Smooth muscle cell of the brain vasculature (primary cell): ENCODE data around the gene OR14I1.
"Not testable (repeated sequence)": the region's sequence is repeated elsewhere in the genome, so short reads cannot be mapped to it uniquely, and the experiment has no call there.

Experiments
- DNase-seq: peaks from one replicate; pipeline ENCODE4 v3.0.0-alpha.2; 2012; ENCODE audit warnings: low read depth, low spot score

The OR14I1 gene

DNA sequence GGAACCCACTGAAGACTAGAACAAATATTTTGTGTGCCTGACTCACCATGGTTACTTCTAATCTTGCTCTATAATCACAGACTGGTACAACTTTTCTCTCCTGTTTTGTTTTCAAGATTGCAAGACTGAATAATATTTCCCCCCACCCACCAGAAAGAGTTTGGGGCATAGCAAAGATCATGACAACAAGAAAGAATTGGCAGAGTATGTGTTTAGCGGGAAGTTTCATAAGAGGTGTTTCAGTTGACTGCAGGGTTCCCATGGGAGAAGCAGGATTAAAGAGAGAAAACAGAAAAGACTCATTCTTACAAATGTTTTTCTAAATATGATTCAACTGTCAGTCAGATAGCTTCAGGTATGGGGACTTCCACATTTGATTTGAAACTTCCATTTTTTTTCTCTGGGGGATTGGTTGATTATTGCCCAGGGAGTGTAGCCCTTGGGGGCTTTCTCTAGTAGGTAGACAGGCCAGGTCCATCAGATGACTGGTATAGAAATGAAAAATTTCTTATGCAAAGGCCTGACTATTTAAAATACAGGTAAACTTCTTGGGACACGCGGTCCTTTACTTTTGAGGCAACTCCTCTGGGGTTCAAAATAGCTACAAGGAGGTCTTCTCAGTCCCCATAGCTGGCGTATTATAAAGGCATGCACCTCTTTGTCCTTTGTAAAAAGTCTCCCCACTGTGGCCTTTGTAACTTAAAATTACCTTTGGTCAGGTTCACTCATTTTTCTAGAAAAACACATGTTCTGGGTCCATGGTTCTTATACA, 13.9 kb downstream of the OR14I1 start:
- no peak for DNase-seq

DNA sequence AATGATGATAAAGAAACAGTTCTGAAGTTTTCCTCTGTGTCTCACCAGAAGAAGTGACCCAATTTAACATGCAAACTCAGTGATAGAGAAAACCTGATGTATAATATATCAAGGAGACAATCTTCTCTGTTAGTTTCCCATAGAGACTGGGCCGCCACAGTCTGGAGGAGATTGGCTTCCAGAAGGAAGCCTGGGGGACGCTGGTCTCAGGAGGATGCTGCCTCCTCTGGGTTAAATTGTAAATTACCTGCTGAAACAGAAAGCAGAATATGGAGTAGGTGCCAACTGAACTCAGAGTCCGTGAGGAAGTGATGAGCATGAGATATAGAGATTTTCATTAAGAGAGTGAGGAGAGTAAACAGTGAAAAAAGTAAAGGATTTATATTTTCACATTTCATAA, 15.8 kb downstream of the OR14I1 start:
- no peak for DNase-seq

DNA sequence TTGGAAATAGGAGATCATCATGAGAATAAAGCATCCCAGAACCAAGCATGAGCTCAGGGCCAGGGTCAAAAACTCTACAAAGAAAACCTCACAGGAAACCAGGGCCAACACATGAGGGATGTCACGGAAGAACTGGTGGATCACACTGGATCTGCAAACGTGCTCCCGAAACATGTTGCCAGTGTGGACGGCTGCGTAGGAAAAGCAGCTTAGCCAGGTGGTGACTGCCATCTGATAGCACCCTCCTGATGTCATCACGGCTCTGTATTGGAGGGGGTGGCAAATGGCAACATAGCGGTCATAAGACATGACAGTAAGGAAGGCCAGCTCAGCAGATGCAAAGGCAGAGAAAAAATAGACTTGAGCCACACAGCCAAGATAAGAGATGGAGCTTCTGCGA, 20.9 kb downstream of the OR14I1 start:
- no peak for DNase-seq

GRCh38 chr1:248670003-248670402, 32.6 kb downstream of the OR14I1 start:
- DNase-seq: no peak

DNA sequence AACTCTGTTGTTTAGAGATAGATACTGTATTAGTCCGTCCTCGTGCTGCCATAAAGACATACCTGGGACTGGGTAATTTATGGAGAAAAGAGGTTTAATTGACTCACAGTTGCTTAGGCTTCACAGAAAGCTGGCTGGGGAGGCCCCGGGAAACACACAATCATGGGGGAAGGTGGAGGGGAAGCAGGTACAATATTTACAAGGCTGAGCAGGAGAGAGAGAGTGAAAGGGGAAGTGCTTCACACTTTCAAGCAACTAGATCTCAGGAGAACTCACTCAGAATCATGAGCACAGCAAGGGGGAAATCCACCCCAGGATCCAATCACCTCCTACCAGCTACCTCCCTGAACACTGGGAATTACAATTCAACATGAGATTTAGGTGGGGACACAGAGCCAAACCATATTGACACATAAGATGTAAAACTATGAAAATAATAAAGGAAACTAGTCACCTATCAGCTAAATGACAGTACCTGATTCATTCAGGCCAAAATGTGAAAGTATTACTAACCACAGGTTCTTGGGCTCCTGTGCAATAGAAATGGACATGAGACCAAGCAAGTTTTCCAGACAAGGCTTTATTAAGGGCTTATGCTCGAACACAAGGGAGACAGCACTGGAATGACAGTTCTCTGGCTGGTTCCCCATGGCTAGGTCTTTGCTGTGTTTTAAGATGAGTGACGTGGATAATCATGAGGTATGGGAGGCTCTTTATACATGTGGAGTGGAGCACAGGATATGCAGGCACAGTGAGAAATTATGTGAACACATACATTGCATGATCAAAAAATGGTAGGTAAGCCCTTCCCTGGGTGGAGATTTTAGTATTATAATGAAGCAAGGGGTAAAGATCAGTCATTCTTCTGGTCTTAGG, 38.9 kb downstream of the OR14I1 start:
- not testable (repeated sequence) for DNase-seq

DNA sequence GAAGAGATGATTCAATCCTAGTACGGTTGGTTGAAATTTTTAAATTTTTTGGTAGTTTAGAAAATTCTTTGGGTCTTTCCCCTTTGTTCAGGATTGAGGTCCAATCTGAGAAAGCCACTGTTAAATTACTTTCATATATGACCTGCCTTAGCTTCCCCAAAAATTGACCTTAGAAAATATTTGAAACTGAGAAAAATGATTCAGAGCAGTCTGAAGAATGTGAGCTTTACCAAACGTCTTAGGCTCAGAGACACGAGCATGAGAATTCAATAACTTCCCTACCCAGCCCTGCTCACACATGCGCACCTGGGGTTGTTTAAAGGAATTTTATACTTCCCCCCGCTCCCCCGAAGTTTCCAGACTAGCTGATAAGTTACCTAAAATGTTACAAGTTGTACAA, 45.8 kb downstream of the OR14I1 start:
- not testable (repeated sequence) for DNase-seq

GRCh38 chr1:248655354-248655753, 47.2 kb downstream of the OR14I1 start, which contains the start of gene OR2T27:
OR2T27 (minus strand) TSS chr1:248655528; CDS start chr1:248650884, 4,644 bp downstream.
- DNase-seq: not testable (repeated sequence)
